HG03378 (cell line): Measurements from ENCODE around the gene LTF.
"Not testable (repeated sequence)": the region's sequence is repeated elsewhere in the genome, so short reads cannot be mapped to it uniquely, and the experiment has no call there.

Experiments used
- ATAC-seq: cut with Tn5 transposase; IDR thresholded peaks from one replicate; pipeline ENCODE4 v1.9.1; 2021; ENCODE audit warnings: mild to moderate bottlenecking, moderate library complexity; ENCODE audit not compliant: unreplicated experiment

Gene LTF

GRCh38 chr3:46464326-46465195 is at the start of gene LTF:
TSS of gene LTF (minus strand) at chr3:46464905. CDS start at chr3:46464867, 38 bp downstream.
- no peak for ATAC-seq

- no peak for ATAC-seq
Measured at GRCh38 chr3:46512191-46512749, 47.6 kb upstream of the LTF start.

GRCh38 chr3:46509661-46510187 is 45.0 kb upstream of the LTF start:
- no peak for ATAC-seq

- ATAC-seq: no peak
Measured at GRCh38 chr3:46508850-46509591, 44.3 kb upstream of the LTF start.

- ATAC-seq: no peak
Measured at GRCh38 chr3:46506526-46506925, 41.8 kb upstream of the LTF start.

- ATAC-seq: no peak
Measured at GRCh38 chr3:46505953-46506352, 41.2 kb upstream of the LTF start.

GRCh38 chr3:46504789-46505188 is 40.1 kb upstream of the LTF start:
- no peak for ATAC-seq

- ATAC-seq: no peak
Measured at GRCh38 chr3:46503200-46503874, 38.6 kb upstream of the LTF start.

GRCh38 chr3:46501702-46502101 is 37.0 kb upstream of the LTF start:
- no peak for ATAC-seq

- no peak for ATAC-seq
Measured at GRCh38 chr3:46500656-46501635, 36.2 kb upstream of the LTF start.

- no peak for ATAC-seq
Measured at GRCh38 chr3:46498916-46499519, 34.3 kb upstream of the LTF start.

- no peak for ATAC-seq
Measured at GRCh38 chr3:46497556-46498265, 33.0 kb upstream of the LTF start, which contains the start of gene RTP3. TSS of gene RTP3 (plus strand) at chr3:46497976. CDS start at chr3:46498063, 87 bp downstream.

GRCh38 chr3:46496746-46497555 is 32.2 kb upstream of the LTF start:
- ATAC-seq: no peak

- ATAC-seq: no peak
Measured at GRCh38 chr3:46495901-46496456, 31.3 kb upstream of the LTF start.

GRCh38 chr3:46494491-46494890 is 29.8 kb upstream of the LTF start:
- not testable (repeated sequence) for ATAC-seq

GRCh38 chr3:46492890-46493547 is 28.3 kb upstream of the LTF start:
- no peak for ATAC-seq
